ENCODE results near the gene SERPINA1.

Gene SERPINA1

GRCh38 chr14:94379291-94380224 lies 8.8 kb downstream of the SERPINA1 start:
- H3K4me3 ChIP-seq, result no peak overlapping the region

GRCh38 chr14:94378527-94379290 lies 9.7 kb downstream of the SERPINA1 start:
- TF ChIP-seq CTCF (IDR thresholded peaks at IDR 0.05), result no peak
- H3K4me3 ChIP-seq, result no peak overlapping the region
- no peak overlapping the region for H3K27ac ChIP-seq
- peak; percentile 47 for DNase-seq (ENCODE audit: low spot score)

More at GRCh38 chr14:94379291-94380224, 8.8 kb downstream of the SERPINA1 start:
- no peak overlapping the region for H3K27ac ChIP-seq
- DNase-seq (ENCODE audit: low spot score), result peak; percentile 62
- no peak for TF ChIP-seq CTCF (IDR thresholded peaks at IDR 0.05)

GRCh38 chr14:94377866-94378470 lies 10.4 kb downstream of the SERPINA1 start:
- no peak overlapping the region for H3K27ac ChIP-seq
- no peak for TF ChIP-seq CTCF (IDR thresholded peaks at IDR 0.05)
- no peak overlapping the region for H3K4me3 ChIP-seq
- DNase-seq (ENCODE audit: low spot score), result no peak

- no peak for TF ChIP-seq CTCF (IDR thresholded peaks at IDR 0.05)
- no peak for DNase-seq (ENCODE audit: low spot score)
- no peak overlapping the region for H3K4me3 ChIP-seq
- no peak overlapping the region for H3K27ac ChIP-seq
These were observed 11.2 kb downstream of the SERPINA1 start for GRCh38 chr14:94376976-94377865.

- TF ChIP-seq CTCF (IDR thresholded peaks at IDR 0.05), result no peak
- no peak overlapping the region for H3K4me3 ChIP-seq
- no peak overlapping the region for H3K27ac ChIP-seq
- DNase-seq (ENCODE audit: low spot score), result no peak
These were observed 12.1 kb downstream of the SERPINA1 start for GRCh38 chr14:94376108-94376975.
